ENCODE data around the gene SLC25A39. TPM values are rescaled to one million over a fixed set of nuclear protein-coding genes. Genes with fewer than 3 reads are reported as not detected.

SLC25A39 gene
- total RNA-seq, 1 donor from 2014 or later = 22.5 TPM

GRCh38 chr17:44277976-44278375 lies 46.6 kb downstream of the SLC25A39 start:
- no peak for DNase-seq

- no peak for DNase-seq
Measured at GRCh38 chr17:44273607-44274006, 51.0 kb downstream of the SLC25A39 start.

- DNase-seq = no peak
Measured at GRCh38 chr17:44272954-44273353, 51.7 kb downstream of the SLC25A39 start.

GRCh38 chr17:44272321-44272951 lies 52.2 kb downstream of the SLC25A39 start:
- DNase-seq = no peak

Small RNA genes lying within 50 kb of the gene (small RNA-seq; reads per million reads assigned to genes)
- 0.12 reads per million for gene RF00012
- 0.17 reads per million for gene RN7SL507P
- not detected for gene RNU6-453P

Other genes starting within 250 kb of the SLC25A39 start
- 101 TPM for gene HDAC5, start 201.2 kb downstream of the SLC25A39 start, total RNA-seq
- gene HROB, start 182.9 kb downstream of the SLC25A39 start, total RNA-seq = 0.78 TPM
- gene ASB16, start 154.1 kb downstream of the SLC25A39 start, total RNA-seq = not detected
- gene TMUB2, start 137.9 kb downstream of the SLC25A39 start, total RNA-seq = 26.0 TPM
- gene ATXN7L3, start 124.9 kb downstream of the SLC25A39 start, total RNA-seq = 66.0 TPM
- 73.3 TPM for gene UBTF, start 105.1 kb downstream of the SLC25A39 start, total RNA-seq
- 5.8 TPM for gene SLC4A1, start 56.7 kb downstream of the SLC25A39 start, total RNA-seq
- 79.1 TPM for gene RUNDC3A, start 16.2 kb downstream of the SLC25A39 start, total RNA-seq
- 32.3 TPM for gene GRN, start 20.5 kb upstream of the SLC25A39 start, total RNA-seq
- 60.8 TPM for gene FAM171A2, start 39.0 kb upstream of the SLC25A39 start, total RNA-seq
- gene ITGA2B, start 64.8 kb upstream of the SLC25A39 start, total RNA-seq = 0.78 TPM
- 38.8 TPM for gene GPATCH8, start 178.6 kb upstream of the SLC25A39 start, total RNA-seq
- gene FZD2, start 232.7 kb upstream of the SLC25A39 start, total RNA-seq = 6.9 TPM

Measured in occipital lobe (tissue), 3 donors.